ENCODE measurements around the gene CADM4. TPM values are rescaled to one million over a fixed set of nuclear protein-coding genes. Genes with fewer than 3 reads are reported as not detected.

Gene CADM4
- total RNA-seq, 2 donors from 2014 or later, result 0.59 TPM

DNA sequence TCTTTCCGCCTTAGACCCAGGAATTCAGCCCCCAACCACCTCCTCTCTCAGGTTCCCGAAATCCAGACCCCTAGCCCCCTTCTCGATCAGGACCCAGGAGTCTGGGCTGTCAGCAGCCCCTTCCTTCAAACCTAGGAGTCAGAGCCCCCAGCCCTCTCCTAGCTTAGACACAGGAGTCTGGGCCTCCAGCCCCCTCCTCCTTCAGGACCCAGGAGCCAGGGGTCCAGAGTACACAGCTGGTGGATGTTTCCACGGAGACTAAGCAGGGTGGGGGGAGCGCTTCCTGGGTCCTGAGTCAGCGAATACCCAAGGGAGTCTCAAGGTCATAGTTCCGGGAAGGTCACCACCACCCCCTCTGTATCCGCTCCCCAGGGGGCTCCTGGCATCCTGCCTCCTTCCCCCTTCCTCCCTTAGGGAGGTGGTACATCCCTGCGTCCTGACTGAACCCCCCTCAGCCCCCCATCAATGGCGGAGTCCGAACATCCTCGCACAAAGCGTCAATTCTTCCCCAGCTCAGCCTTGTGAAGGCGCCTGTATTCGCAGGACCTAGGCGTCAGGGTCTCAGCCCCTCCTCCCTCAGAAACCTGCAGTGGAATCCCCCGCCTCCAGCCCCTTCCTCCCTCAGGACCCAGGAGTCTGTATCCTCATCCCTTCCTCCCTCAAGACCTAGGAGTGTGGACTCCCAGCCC, 4.6 kb downstream of the CADM4 start:
- H3K27ac Mint-ChIP-seq, result no peak overlapping the region
- no peaks in the 10 kb centered on the region for H3K9me3 Mint-ChIP-seq
- H3K4me3 Mint-ChIP-seq, result no peak overlapping the region
- peaks cover 7 to 9% of the 10 kb centered on the region in 2 donors for H3K4me1 Mint-ChIP-seq (ENCODE audit: low read depth in 2 of 2)
- H3K27me3 Mint-ChIP-seq, result peaks cover 28 to 48% of the 10 kb centered on the region in 2 donors
- ATAC-seq (no peak), DNase-seq (ENCODE audit: low spot score) (peak; percentile 31)
- no peaks in the 10 kb centered on the region for H3K36me3 Mint-ChIP-seq

DNA sequence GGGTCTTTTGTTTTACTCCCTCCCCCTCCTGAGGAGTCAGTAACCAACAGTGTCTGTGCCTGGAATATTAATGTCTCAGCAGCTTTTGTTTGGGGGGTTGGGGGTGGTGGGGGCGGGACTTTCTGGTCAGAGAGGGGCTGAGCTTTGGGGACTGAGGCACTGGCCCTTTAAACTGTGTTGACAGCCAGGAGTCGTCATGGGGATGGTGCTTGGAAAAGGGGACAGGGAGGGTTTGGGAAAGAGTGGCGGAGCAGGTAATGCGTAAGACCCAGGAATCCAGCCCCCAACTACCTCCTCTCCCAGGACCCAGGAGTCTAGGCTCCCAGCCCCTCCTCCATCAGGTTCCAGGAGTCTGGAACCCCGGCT, 5.2 kb downstream of the CADM4 start:
- Mint-ChIP-seq H3K9me3 (no peaks in the 10 kb centered on the region), H3K27ac (no peak overlapping the region), H3K4me3 (no peak overlapping the region), H3K27me3 (peaks cover 28 to 48% of the 10 kb centered on the region in 2 donors), H3K4me1 (ENCODE audit: low read depth in 2 of 2) (peaks cover 7 to 9% of the 10 kb centered on the region in 2 donors), H3K36me3 (no peaks in the 10 kb centered on the region)
- DNase-seq (ENCODE audit: low spot score), result no peak
- no peak for ATAC-seq

DNA sequence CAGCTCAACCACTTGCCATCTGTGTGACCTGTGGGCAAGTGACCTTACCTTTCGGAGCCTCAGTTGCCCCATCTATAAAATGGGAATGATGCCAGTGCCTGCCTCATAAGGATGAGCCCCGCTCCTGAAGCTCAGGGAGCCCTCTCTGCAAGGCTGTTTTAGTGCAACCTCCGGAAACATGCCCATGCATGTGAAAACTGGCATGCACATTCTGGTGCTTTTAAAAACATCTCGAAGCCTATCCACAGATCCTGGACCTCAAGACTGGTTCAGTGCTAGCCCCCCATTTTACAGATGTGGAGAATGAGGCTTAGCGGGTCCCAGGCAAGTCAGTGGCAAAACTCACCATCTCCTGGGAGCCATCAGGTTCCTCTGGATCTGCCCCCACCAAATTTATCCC, 5.6 kb downstream of the CADM4 start:
- Mint-ChIP-seq H3K36me3 (no peaks in the 10 kb centered on the region), H3K4me3 (no peak overlapping the region), H3K27ac (no peak overlapping the region), H3K4me1 (ENCODE audit: low read depth in 2 of 2) (peaks cover 5 to 6% of the 10 kb centered on the region in 2 donors), H3K9me3 (no peaks in the 10 kb centered on the region), H3K27me3 (peaks cover 27 to 44% of the 10 kb centered on the region in 2 donors)
- DNase-seq (ENCODE audit: low spot score) (peak; percentile 25), ATAC-seq (no peak)

DNA sequence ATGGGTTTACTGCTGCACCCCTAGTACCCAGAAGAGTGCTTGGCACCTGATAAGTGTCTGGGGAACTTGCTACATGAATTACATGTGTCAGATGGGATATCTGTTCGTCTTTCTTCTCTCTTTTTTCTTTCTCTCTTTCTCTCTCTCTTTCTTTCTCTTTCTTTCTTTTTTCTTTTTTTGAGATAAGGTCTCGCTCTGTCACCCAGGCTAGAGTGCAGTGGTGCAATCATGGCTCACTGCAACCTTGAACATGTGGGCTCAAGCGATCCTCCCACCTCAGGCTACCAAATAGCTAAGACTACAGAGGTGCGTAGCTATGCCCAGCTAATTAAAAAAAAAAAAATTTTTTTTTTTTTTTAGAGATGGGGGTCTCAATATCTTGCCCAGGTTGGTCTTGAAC, 6.1 kb downstream of the CADM4 start:
- no peaks in the 10 kb centered on the region for H3K9me3 Mint-ChIP-seq
- H3K36me3 Mint-ChIP-seq, result no peaks in the 10 kb centered on the region
- H3K27ac Mint-ChIP-seq, result no peak overlapping the region
- H3K4me3 Mint-ChIP-seq, result no peak overlapping the region
- H3K4me1 Mint-ChIP-seq (ENCODE audit: low read depth in 2 of 2), result peaks cover 0 to under 1% of the 10 kb centered on the region in 2 donors
- DNase-seq (ENCODE audit: low spot score) (no peak), ATAC-seq (no peak)
- peaks cover 22 to 38% of the 10 kb centered on the region in 2 donors for H3K27me3 Mint-ChIP-seq

DNA sequence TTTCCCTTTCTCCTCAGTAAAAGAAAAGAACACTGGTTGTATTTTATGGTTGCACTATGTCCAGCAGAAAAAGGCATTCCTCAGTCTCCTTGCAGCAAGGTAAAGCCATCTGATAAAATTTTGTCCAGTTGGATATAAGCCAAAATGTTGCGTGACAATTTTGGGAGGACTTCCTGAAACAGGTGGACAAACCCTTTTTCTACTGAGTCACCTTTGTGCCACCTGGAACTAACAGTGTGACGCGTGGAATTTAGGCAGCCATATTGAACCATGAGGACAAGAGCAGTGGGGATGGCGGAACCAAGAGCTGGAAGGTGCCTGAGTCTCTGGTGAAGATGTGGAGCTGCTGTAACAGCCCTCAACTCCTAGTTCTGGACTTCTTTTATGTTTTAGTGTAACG, 8.2 kb downstream of the CADM4 start:
- Mint-ChIP-seq H3K4me1 (ENCODE audit: low read depth in 2 of 2) (peaks cover 0 to 3% of the 10 kb centered on the region in 2 donors), H3K27me3 (peaks cover 14 to 19% of the 10 kb centered on the region in 2 donors), H3K9me3 (no peaks in the 10 kb centered on the region), H3K27ac (no peak overlapping the region), H3K4me3 (no peak overlapping the region), H3K36me3 (no peaks in the 10 kb centered on the region)
- ATAC-seq (no peak), DNase-seq (ENCODE audit: low spot score) (no peak)

DNA sequence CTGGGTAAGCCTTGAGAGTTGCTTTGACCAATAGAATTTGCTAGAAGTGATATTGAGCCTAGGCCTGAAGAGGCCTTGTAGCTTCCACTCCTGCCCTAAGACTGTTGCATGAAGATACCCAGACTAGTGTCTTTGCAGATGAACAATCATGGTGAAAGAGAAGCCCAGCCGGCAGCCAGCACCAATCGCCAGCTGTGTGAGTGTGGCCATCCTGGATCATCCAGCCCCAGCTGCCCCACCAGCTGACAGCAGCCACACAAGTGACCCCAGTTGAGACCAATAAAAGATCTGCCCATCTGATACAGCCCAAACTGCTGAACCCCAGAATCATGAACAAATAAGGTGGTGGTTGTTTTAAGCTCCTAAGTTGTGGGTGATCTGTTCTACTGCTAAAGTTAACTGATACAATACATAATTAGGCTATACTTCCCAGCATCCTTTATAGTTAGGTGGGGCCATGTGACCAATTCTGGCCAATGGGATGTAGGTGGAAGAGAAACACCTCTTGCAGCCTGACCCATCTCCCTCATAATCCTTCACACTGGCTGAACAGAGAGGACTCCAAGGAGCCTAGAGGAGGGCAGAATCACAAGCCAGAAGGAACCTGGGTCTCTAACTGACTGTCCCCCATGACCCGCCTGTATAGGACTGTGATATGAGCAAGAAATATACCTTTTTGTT, 10.9 kb downstream of the CADM4 start:
- Mint-ChIP-seq H3K36me3 (no peaks in the 10 kb centered on the region), H3K4me3 (no peak overlapping the region), H3K27ac (no peak overlapping the region), H3K9me3 (no peaks in the 10 kb centered on the region), H3K4me1 (ENCODE audit: low read depth in 2 of 2) (peaks cover 0 to 11% of the 10 kb centered on the region in 2 donors), H3K27me3 (peaks cover 14 to 19% of the 10 kb centered on the region in 2 donors)
- DNase-seq (ENCODE audit: low spot score), result peak; percentile 25
- no peak for ATAC-seq

DNA sequence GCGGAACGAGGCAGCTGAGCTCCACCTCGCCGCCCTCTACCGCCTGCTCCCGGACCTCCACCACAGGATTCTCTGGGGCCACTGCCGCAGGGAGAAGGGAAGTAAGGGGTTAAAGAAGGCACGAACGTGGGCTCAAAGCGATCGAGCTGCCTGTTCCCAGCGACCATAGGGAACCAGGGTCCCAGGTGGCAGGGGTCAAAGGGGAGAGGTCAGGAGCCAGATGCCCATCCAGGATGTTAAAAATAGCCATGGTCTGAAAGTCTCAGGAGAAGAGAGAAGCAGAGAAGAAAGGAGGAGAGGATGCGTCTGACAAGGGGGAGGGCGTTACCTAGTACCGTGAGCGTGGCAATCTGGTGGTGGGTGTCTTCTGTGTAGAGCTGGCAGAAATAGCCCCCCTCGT, 12.8 kb downstream of the CADM4 start:
- Mint-ChIP-seq H3K36me3 (no peaks in the 10 kb centered on the region), H3K27me3 (peaks cover 2 to 5% of the 10 kb centered on the region in 2 donors), H3K4me1 (ENCODE audit: low read depth in 2 of 2) (peaks cover 0 to 11% of the 10 kb centered on the region in 2 donors), H3K9me3 (no peaks in the 10 kb centered on the region), H3K4me3 (no peak overlapping the region), H3K27ac (no peak overlapping the region)
- DNase-seq (ENCODE audit: low spot score) (no peak), ATAC-seq (no peak)

DNA sequence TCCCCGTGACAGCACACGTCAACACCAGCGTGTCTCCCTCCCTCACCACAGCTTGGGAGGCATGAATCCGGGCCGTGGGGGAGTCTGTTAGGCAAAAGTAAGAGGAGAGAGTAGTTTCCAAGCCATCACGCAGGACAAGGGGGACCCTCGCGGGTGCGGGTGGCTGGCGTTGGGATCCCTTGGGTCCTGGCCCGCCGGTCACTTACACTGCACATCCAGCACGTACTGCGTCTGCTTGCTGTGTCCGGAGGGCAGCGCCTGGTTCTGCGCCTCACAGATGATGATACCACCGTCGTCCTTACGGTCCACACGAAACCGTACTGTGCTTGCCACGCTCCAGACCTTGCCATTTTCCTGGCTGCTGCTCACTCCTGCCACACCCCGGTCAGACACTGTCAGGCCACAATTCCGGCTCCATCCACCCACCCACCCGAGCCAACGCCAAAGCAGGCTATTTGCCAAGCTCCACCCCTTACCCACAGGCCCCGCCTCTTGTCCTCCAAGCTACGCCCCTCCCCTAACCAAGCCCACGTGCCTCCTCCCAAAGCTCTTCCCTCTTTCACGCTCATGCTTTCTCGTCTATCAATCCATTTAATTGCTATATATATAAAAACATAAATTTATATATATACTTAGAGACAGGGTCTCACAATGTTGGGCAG, 13.6 kb downstream of the CADM4 start:
- Mint-ChIP-seq H3K27me3 (peaks cover 0 to 3% of the 10 kb centered on the region in 2 donors), H3K27ac (no peak overlapping the region), H3K4me1 (ENCODE audit: low read depth in 2 of 2) (peaks cover 0 to 11% of the 10 kb centered on the region in 2 donors), H3K9me3 (no peaks in the 10 kb centered on the region), H3K4me3 (no peak overlapping the region), H3K36me3 (no peaks in the 10 kb centered on the region)
- ATAC-seq (no peak), DNase-seq (ENCODE audit: low spot score) (peak; percentile 60)

DNA sequence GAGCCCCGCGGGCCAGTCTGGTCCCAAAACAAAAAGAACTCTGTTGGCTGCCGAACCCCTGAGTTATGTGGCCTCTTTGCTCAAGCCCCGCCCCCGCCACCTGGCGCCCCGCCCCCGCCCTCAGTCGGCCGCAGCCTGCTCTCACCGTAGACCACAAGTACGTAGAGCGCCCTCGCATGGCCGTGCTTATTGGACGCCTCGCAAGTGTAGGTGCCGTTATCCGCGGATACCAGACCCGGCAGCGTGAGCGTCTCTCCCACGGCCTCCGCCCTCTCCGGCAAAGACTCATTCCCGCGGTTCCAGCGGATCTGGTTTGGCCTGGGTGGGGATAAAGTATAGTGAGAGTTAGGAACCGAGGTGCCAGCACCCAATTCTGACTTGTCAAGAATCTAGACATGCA, 14.7 kb downstream of the CADM4 start:
- no peak overlapping the region for H3K27ac Mint-ChIP-seq
- no peaks in the 10 kb centered on the region for H3K36me3 Mint-ChIP-seq
- H3K4me3 Mint-ChIP-seq, result no peak overlapping the region
- H3K4me1 Mint-ChIP-seq (ENCODE audit: low read depth in 2 of 2), result peaks cover 10 to 18% of the 10 kb centered on the region in 2 donors
- ATAC-seq (peak; percentile 72 to 78), DNase-seq (ENCODE audit: low spot score) (peak; percentile 77)
- peaks cover 0 to 3% of the 10 kb centered on the region in 2 donors for H3K27me3 Mint-ChIP-seq
- H3K9me3 Mint-ChIP-seq, result no peaks in the 10 kb centered on the region

DNA sequence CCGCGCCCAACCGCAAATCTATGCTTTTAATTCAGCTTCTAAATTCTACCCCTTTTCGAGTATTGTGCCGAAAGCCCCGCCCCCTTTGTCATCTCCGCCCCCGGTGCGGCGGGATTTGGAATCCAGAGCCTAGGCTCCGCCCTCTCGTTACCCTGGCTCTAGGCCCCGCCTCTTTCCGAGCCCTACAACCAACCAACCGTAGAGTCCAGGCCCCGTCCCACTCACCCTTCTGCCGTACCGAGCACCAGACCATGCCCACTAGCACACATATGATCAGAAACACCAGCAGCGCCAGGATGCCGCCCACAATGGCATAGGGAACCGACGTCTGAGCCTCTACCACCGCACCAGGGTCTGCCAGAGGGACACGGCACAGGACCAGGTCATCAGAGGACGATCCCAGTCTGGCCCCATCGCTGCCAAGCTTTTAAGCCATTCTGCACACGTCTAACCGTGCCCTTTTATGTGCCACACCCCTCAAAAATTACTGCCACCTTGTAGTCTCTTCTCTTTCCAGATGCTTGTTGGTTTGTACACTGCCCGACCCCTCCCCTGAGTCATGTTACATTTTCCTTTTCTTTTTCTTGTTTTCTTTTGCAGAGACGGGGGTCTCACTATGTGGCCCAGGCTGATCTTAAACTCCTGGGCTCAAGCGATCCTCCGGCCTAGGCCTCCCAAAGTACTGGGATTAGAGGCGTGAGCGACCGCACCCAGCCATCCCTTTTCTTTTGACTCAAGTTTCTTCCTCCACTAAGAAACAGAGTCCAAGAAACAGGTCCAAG, 15.6 kb downstream of the CADM4 start:
- Mint-ChIP-seq H3K27me3 (peaks cover 0 to 3% of the 10 kb centered on the region in 2 donors), H3K9me3 (no peaks in the 10 kb centered on the region), H3K36me3 (no peaks in the 10 kb centered on the region), H3K27ac (no peak overlapping the region), H3K4me3 (no peak overlapping the region), H3K4me1 (ENCODE audit: low read depth in 2 of 2) (peaks cover 16 to 23% of the 10 kb centered on the region in 2 donors)
- ATAC-seq, result no peak
- DNase-seq (ENCODE audit: low spot score), result peak; percentile 59

DNA sequence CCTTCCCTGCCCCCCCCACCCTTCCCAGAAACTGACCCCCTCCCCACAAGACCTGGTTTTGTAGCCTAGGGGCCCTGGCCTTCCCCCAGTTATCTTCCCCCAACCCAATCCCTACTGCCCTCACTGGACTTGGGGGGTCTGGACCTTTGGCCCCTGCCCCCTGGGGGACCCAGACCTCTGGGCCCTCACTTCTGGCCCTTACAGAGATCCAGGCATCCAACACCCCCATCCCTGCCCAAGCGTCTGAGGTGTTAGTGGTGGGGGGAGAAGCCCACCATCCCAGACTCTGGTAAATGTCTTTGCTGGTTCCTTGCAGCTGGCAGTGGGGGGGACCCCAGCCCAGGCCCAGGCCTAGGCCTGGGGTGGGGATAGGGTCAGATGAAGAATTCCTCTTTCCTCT, 16.7 kb downstream of the CADM4 start:
- Mint-ChIP-seq H3K36me3 (no peaks in the 10 kb centered on the region), H3K27me3 (peaks cover 0 to 3% of the 10 kb centered on the region in 2 donors), H3K9me3 (no peaks in the 10 kb centered on the region), H3K4me1 (ENCODE audit: low read depth in 2 of 2) (peaks cover 21 to 23% of the 10 kb centered on the region in 2 donors), H3K27ac (no peak overlapping the region), H3K4me3 (no peak overlapping the region)
- ATAC-seq (no peak), DNase-seq (ENCODE audit: low spot score) (peak; percentile 2)

DNA sequence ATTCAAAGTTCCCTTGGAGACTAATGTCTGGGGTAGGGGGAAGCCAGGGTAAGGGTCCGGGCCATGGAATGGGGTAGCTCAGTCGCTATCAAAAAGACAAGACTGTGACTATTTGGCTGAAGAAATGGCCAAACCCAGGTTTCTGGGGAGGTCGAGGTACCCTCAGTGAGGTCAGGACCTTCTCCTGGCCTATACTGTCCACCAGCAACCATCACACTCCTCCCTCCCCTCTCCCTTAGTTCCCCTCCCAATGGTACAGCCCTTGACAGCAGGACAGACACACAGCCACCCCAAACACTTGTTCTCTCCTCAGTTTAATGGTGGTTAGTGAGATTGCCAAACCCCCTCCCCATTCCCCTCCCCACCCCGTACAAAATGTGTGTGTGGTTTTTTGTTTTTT, 17.6 kb downstream of the CADM4 start:
- Mint-ChIP-seq H3K9me3 (no peaks in the 10 kb centered on the region), H3K27ac (no peak overlapping the region), H3K4me1 (ENCODE audit: low read depth in 2 of 2) (peaks cover 21 to 23% of the 10 kb centered on the region in 2 donors), H3K36me3 (no peaks in the 10 kb centered on the region), H3K4me3 (no peak overlapping the region), H3K27me3 (no peaks in the 10 kb centered on the region)
- ATAC-seq (no peak), DNase-seq (ENCODE audit: low spot score) (peak; percentile 6)

DNA sequence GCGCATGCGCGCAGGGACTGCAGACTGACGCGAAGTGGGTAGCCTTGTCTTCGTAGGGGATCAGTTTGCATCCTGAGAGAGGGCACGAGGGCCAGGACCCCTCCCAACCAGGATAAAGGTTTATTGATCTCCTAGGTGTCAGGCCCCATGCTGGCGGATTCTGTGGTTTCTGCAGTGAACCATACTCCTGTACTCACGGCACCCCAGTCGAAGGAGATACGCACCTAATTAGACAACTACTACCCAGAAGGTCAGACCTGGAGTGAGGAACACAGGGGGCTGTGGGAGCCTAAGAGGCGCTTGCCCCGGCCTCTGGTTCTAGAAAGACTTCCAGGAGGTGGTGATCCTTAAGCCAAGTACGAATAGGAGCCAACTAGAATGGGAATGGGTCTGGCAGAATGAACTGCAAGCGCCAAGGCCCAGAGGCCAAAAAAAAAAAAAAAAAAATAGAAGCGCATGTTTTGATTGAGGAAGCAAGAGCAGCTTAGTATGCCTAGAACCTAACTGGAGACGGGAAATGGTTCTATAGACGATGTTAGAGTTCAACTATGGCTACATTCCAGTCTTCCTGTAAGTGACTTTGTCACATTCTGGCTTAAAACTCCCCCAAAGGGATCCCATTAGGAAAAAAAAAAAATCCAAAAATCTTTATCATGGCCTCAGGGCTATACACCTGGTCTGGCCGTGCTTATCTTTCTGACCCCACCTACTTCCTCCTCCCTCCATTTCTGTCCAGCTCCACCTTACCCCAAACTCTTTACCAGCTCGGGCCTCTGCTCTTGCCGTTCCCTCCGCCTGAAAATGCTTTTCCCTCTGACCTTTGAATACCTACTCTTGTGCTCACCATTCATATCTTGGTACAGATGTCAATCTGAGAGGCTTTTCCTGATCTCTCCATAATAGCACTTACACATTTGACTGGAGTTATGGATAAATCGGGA, 19.3 kb downstream of the CADM4 start:
- Mint-ChIP-seq H3K4me1 (ENCODE audit: low read depth in 2 of 2) (peaks cover 21 to 33% of the 10 kb centered on the region in 2 donors), H3K9me3 (no peaks in the 10 kb centered on the region), H3K4me3 (peak overlapping the region; percentile 98), H3K36me3 (no peaks in the 10 kb centered on the region), H3K27ac (peak overlapping the region; percentile 95 to 98), H3K27me3 (no peaks in the 10 kb centered on the region)
- DNase-seq (ENCODE audit: low spot score) (no peak), ATAC-seq (no peak)

All from natural killer cell treated with Interleukin-12 subunit alpha and Interleukin-12 subunit beta and Interleukin-15 and Interleukin-18, amount 100 ng/mL, for 72 hours (primary cell).